H1 (cell line): ENCODE results near the gene BCL2.

Experiments used
- BCL11A ChIP-seq, 2 experiments: IDR thresholded peaks; one replicate each; pipeline ENCODE4 v1.6.1; 2011; ENCODE audit warnings: low read depth in 2 of 2, low read length in 2 of 2, mild to moderate bottlenecking in 2 of 2
- CTCF ChIP-seq, 3 experiments: IDR thresholded peaks; 1 replicate in 2 of 3; 2 replicates in 1 of 3; pipeline versions ENCODE4 v1.5.1 to v1.6.1; 2011; ENCODE audit warnings: low read length in 3 of 3, mild to moderate bottlenecking in 3 of 3, inconsistent platforms in 2 of 3, low read depth in 1 of 3, moderate library complexity in 1 of 3; ENCODE audit not compliant: insufficient read depth in 1 of 3; ENCODE audit errors: control extremely low read depth in 1 of 3
- RAD21 ChIP-seq, 2 experiments: IDR thresholded peaks in 1 of 2; conservative IDR thresholded peaks in 1 of 2; 2 replicates each; pipeline ENCODE4 v1.6.1; 2011; ENCODE audit warnings: low read depth in 2 of 2, low read length in 2 of 2, improper control_type of control experiment in 1 of 2, inconsistent platforms in 1 of 2, mild to moderate bottlenecking in 1 of 2, moderate library complexity in 1 of 2
- RFX5 ChIP-seq: IDR thresholded peaks from 2 replicates; pipeline ENCODE4 v1.6.1; 2011; ENCODE audit warnings: low read depth, low read length, improper control_type of control experiment, borderline replicate concordance
- SP1 ChIP-seq: IDR thresholded peaks from 2 replicates; pipeline ENCODE4 v1.6.1; 2011; ENCODE audit warnings: low read depth, low read length
- SRF ChIP-seq: IDR thresholded peaks from 2 replicates; pipeline ENCODE4 v1.6.1; 2011; ENCODE audit warnings: mild to moderate bottlenecking, low read depth, low read length, moderate library complexity
- TAF1 ChIP-seq: IDR thresholded peaks from 2 replicates; pipeline ENCODE4 v1.6.1; 2011; ENCODE audit warnings: mild to moderate bottlenecking, low read depth, low read length

GRCh38 chr18:63224630-63225029, 94.9 kb downstream of the BCL2 start:
- TF ChIP-seq SRF (no peak), RFX5 (no peak), TAF1 (no peak), BCL11A (IDR thresholded peaks at IDR 0.05; ENCODE audit: low read depth in 2 of 2, low read length in 2 of 2) (no peak), SP1 (no peak), RAD21 (IDR thresholded peaks at IDR 0.05 in 1 of 2, conservative IDR thresholded peaks at IDR 0.05 in 1 of 2; ENCODE audit: low read depth in 2 of 2, low read length in 2 of 2) (no peak), CTCF (IDR thresholded peaks at IDR 0.05; ENCODE audit: control extremely low read depth in 1 of 3, insufficient read depth in 1 of 3, low read depth in 1 of 3, low read length in 3 of 3) (no peak)
